ENCODE data around the gene SH3BP5L. TPM values are rescaled to one million over a fixed set of nuclear protein-coding genes. Genes with fewer than 3 reads are reported as not detected.

Gene SH3BP5L
- total and polyA plus RNA-seq, 2 of the 13 experiments (the other 11 are each of a cell fraction or from before 2014, with no cell fraction given) = 10.3 to 14.9 TPM

DNA sequence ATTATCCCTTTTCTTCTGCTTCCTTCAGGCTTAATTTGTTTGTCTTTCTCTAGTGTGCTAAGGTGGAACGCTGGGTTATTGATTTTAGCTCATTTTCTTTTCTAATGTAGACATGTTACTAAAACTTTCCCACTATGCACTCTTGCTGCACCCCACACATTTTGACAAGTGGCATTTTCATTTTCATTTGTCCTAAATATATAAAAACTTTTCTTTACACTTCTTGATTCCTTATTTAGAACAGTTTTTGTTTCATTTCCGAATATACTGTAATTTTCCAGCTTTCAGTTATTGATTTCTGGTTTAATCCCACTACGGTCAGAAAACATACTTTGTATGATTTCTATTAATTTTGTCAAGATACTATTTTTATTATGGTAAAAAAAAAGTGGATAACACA is 25.3 kb downstream of the SH3BP5L start:
- no peak overlapping the region for H3K4me2 ChIP-seq (ENCODE audit: low read depth, low read length)
- H3K27ac ChIP-seq (ENCODE audit: extremely low read length, insufficient read depth, low read length) = no peak overlapping the region
- H3K4me1 ChIP-seq (ENCODE audit: insufficient read depth, low read length) = peaks cover 11% of the 10 kb centered on the region
- DNase-seq (ENCODE audit: low spot score) (no peak), ATAC-seq (no peak), FAIRE-seq (no peak)
- H3K79me2 ChIP-seq (ENCODE audit: insufficient read depth, low read length) = no peaks in the 10 kb centered on the region
- intact Hi-C loops (cut with micrococcal nuclease; ENCODE audit: unreplicated experiment) (no loop called here), in situ Hi-C loops (cut with HindIII; ENCODE audit: extremely low pct_ligation_motif_present, low pct_unique_long_range_greater_than_20kb) (no loop called here)
- BruUV-seq (replicated peaks) = no TSS peak
- H3K9ac ChIP-seq (ENCODE audit: insufficient read depth, low read depth, low read length) = no peak overlapping the region
- no peak for TF ChIP-seq ZNF737 (CRISPR knock-in tag; IDR thresholded peaks at IDR 0.05; ENCODE audit: borderline replicate concordance)
- WGBS (ENCODE audit: low lambda C conversion rate) = 29% methylated on average over 3 of the region's 3 CpGs
- no peak overlapping the region for H2AFZ ChIP-seq (ENCODE audit: low read length)
- H4K20me1 ChIP-seq (ENCODE audit: insufficient read depth, low read length) = no peaks in the 10 kb centered on the region
- CTCF ChIA-PET (ENCODE audit: low intra/inter-chr PET ratio, low total read pairs) = no interaction called here
- no peaks in the 10 kb centered on the region for H3K9me3 ChIP-seq (ENCODE audit: low read length)
- no peaks in the 10 kb centered on the region for H3K36me3 ChIP-seq (replicated peaks in 1 of 2; ENCODE audit: control insufficient read depth in 1 of 2, insufficient read depth in 2 of 2, low read length in 2 of 2)
- POLR2A ChIA-PET = no interaction called here
- H3K27me3 ChIP-seq (ENCODE audit: control insufficient read depth in 1 of 2, insufficient read depth in 2 of 2, low read length in 2 of 2) = no peaks in the 10 kb centered on the region; a peak in 1 of 5 replicates
- H3K4me3 ChIP-seq (replicated peaks in 1 of 3; ENCODE audit: insufficient read depth in 1 of 3, low read depth in 2 of 3, low read length in 3 of 3) = no peak overlapping the region

- no peak overlapping the region for H3K27ac ChIP-seq (ENCODE audit: extremely low read length, insufficient read depth, low read length)
- DNase-seq (ENCODE audit: low spot score) (no peak), FAIRE-seq (no peak), ATAC-seq (no peak)
- no peaks in the 10 kb centered on the region for H3K4me1 ChIP-seq (ENCODE audit: insufficient read depth, low read length)
- H3K9me3 ChIP-seq (ENCODE audit: low read length) = no peaks in the 10 kb centered on the region
- no peaks in the 10 kb centered on the region for H3K27me3 ChIP-seq (ENCODE audit: control insufficient read depth in 1 of 2, insufficient read depth in 2 of 2, low read length in 2 of 2)
- in situ Hi-C loops (cut with HindIII; ENCODE audit: extremely low pct_ligation_motif_present, low pct_unique_long_range_greater_than_20kb) = no loop called here
- H2AFZ ChIP-seq (ENCODE audit: low read length) = no peak overlapping the region
- 5% methylated on average over 3 of the region's 3 CpGs for WGBS (ENCODE audit: low lambda C conversion rate)
- H4K20me1 ChIP-seq (ENCODE audit: insufficient read depth, low read length) = no peaks in the 10 kb centered on the region
- POLR2A ChIA-PET = no interaction called here
- no peak for TF ChIP-seq TFAP4 (IDR thresholded peaks at IDR 0.05; ENCODE audit: borderline replicate concordance, low read depth)
- TF ChIP-seq POLR2A (IDR thresholded peaks at IDR 0.05; ENCODE audit: insufficient read depth in 1 of 2, low read depth in 2 of 2, low read length in 2 of 2) = no peak
- TF ChIP-seq ZNF335 (CRISPR knock-in tag; IDR thresholded peaks at IDR 0.05) = no peak
- TF ChIP-seq MTA1 (CRISPR knock-in tag; IDR thresholded peaks at IDR 0.05; ENCODE audit: borderline replicate concordance) = no peak
- TF ChIP-seq HHEX (CRISPR knock-in tag; IDR thresholded peaks at IDR 0.05) = no peak
- TF ChIP-seq ZNF337 (CRISPR knock-in tag; IDR thresholded peaks at IDR 0.05; ENCODE audit: borderline replicate concordance, low read depth) = no peak
- TF ChIP-seq BCL3 (CRISPR knock-in tag; IDR thresholded peaks at IDR 0.05) = no peak
- TF ChIP-seq ZFP90 (CRISPR knock-in tag; IDR thresholded peaks at IDR 0.05; ENCODE audit: borderline replicate concordance) = no peak
- TF ChIP-seq ATM (IDR thresholded peaks at IDR 0.05; ENCODE audit: borderline replicate concordance) = no peak
- TF ChIP-seq, protein P1, sequence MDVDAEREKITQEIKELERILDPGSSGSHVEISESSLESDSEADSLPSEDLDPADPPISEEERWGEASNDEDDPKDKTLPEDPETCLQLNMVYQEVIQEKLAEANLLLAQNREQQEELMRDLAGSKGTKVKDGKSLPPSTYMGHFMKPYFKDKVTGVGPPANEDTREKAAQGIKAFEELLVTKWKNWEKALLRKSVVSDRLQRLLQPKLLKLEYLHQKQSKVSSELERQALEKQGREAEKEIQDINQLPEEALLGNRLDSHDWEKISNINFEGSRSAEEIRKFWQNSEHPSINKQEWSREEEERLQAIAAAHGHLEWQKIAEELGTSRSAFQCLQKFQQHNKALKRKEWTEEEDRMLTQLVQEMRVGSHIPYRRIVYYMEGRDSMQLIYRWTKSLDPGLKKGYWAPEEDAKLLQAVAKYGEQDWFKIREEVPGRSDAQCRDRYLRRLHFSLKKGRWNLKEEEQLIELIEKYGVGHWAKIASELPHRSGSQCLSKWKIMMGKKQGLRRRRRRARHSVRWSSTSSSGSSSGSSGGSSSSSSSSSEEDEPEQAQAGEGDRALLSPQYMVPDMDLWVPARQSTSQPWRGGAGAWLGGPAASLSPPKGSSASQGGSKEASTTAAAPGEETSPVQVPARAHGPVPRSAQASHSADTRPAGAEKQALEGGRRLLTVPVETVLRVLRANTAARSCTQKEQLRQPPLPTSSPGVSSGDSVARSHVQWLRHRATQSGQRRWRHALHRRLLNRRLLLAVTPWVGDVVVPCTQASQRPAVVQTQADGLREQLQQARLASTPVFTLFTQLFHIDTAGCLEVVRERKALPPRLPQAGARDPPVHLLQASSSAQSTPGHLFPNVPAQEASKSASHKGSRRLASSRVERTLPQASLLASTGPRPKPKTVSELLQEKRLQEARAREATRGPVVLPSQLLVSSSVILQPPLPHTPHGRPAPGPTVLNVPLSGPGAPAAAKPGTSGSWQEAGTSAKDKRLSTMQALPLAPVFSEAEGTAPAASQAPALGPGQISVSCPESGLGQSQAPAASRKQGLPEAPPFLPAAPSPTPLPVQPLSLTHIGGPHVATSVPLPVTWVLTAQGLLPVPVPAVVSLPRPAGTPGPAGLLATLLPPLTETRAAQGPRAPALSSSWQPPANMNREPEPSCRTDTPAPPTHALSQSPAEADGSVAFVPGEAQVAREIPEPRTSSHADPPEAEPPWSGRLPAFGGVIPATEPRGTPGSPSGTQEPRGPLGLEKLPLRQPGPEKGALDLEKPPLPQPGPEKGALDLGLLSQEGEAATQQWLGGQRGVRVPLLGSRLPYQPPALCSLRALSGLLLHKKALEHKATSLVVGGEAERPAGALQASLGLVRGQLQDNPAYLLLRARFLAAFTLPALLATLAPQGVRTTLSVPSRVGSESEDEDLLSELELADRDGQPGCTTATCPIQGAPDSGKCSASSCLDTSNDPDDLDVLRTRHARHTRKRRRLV (CRISPR knock-in tag; IDR thresholded peaks at IDR 0.05) = no peak
- no peak overlapping the region for H3K4me3 ChIP-seq (replicated peaks in 1 of 3; ENCODE audit: insufficient read depth in 1 of 3, low read depth in 2 of 3, low read length in 3 of 3)
- no peak overlapping the region for H3K9ac ChIP-seq (ENCODE audit: insufficient read depth, low read depth, low read length)
- CTCF ChIA-PET (ENCODE audit: low intra/inter-chr PET ratio, low total read pairs) = no interaction called here
- no peaks in the 10 kb centered on the region for H3K36me3 ChIP-seq (replicated peaks in 1 of 2; ENCODE audit: control insufficient read depth in 1 of 2, insufficient read depth in 2 of 2, low read length in 2 of 2)
- H3K4me2 ChIP-seq (ENCODE audit: low read depth, low read length) = no peak overlapping the region
- no TSS peak for BruUV-seq (replicated peaks)
- no peaks in the 10 kb centered on the region for H3K79me2 ChIP-seq (ENCODE audit: insufficient read depth, low read length)
- intact Hi-C loops (cut with micrococcal nuclease; ENCODE audit: unreplicated experiment) = no loop called here
Measured at GRCh38 chr1:248798791-248799190, 26.9 kb downstream of the SH3BP5L start.
